H54 (cell line): ENCODE results near the gene CCDC27.
"Not testable (repeated sequence)": the region's sequence is repeated elsewhere in the genome, so short reads cannot be mapped to it uniquely, and the experiment has no call there.

ENCODE experiments used
- DNase-seq: peaks from one replicate; pipeline ENCODE4 v3.0.0; 2011; ENCODE audit warnings: low spot score, mixed read lengths; ENCODE audit not compliant: insufficient read length
- FAIRE-seq: peaks from 3 replicates; lab custom pipeline; 2011; peaks lifted over from hg19 to GRCh38; lab: Jason Lieb, UNC
- POLR2A ChIP-seq: IDR thresholded peaks from 2 replicates; pipeline ENCODE4 v1.6.1; 2011; ENCODE audit warnings: low read depth, mild to moderate bottlenecking, low read length

CCDC27 gene

GRCh38 chr1:3746389-3746829 lies 5.8 kb upstream of the CCDC27 start:
- DNase-seq (no peak), FAIRE-seq (no peak)
- no peak for TF ChIP-seq POLR2A

DNA sequence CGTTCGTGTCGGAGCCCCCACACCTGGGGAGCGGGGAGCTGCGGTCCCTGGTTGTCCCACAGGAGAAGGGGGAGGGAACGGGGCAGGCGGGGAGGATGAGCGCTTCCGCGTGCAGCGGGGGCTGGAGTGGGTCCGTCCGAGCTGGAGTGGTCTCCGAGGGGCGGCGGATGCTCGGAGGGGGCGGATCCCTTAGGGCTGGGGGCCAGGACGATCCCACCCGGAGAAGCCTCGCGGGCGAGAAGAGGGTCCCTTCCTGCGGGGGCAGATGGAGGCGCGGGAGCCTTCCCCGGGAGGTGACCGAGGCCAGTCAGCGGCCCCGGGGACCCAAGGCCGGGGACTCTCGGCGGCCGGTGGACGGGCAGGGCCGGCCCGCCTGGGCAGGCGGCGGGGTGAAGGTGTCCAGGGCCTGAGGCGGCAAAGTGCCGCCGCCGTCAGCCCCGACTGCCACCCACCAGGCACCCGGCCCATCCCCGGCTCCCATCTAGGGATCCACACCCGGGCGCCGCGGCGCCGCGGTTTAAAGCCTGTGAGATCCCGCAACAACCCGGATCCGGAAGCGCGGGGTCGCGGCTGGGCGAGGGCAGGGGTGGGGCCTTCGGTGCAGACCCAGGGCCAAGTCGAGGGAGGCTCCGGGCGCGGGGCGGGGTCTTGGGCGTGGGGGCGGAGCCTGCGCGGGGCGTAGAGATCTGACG lies 5.3 kb upstream of the CCDC27 start:
- FAIRE-seq (no peak), DNase-seq (no peak)

DNA sequence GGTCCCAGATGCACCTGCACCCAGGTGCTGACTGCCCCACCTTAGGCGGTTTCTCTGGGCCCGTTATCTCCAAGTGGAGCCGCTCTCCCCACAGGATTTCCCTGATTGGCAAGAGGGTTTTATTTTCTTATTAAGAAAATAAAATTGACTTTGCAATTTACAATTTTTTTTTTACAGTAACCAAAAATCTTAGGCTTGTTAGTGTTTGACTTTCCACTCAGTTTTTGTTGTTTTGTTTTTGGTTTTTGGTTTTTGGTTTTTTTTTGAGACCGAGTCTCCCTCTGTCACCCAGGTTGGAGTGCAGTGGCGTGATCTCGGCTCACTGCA lies 4.8 kb upstream of the CCDC27 start:
- TF ChIP-seq POLR2A, result no peak
- no peak for FAIRE-seq

More for the DNA sequence above, 5.3 kb upstream of the CCDC27 start:
- no peak for TF ChIP-seq POLR2A

DNA sequence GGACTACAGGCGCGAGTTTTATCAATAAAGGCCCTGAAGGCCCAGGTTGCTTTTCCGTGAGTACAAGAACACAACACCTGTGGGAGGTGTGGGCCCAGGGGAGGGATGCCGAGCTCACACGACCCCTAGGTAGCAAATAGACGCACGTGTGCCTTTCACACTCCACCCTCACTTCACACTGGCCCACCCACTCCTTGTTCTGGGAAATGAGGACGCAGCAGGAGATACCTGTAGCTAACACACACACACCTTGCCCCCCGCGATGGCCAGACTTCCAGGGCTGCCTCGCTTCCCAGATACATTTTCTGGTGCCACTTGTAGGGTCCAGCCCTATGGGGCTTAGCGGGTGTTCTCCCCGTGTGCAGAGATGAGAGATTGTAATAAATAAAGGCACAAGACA lies 4.3 kb upstream of the CCDC27 start:
- no peak for TF ChIP-seq POLR2A
- FAIRE-seq (no peak), DNase-seq (no peak)

More for the DNA sequence above, 4.8 kb upstream of the CCDC27 start:
- no peak for DNase-seq

DNA sequence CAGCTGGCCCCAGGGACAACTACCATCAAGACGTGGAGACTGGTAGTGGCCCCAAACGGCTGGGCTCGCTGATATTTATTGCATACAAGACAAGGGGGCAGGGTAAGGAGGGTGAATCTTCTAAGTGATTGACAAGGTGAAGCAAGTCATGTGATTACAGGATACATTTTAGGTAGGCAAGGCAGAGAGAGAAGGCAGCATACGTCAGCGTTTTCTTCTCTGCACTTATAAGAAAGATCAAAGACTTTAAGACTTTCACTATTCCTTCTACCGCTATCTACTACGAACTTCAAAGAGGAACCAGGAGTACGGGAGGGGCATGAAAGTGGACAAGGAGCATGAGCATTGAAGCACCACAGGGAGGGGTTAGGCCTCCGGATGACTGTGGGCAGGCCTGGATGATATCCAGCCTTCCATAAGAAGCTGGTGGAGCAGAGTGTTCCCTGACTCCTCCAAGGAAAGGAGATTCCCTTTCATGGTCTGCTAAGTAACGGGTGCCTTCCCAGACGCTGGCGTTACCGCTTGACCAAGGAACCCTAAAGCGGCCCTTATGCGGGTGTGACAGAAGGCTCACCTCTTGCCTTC lies 3.8 kb upstream of the CCDC27 start:
- not testable (repeated sequence) for DNase-seq, FAIRE-seq

GRCh38 chr1:3749512-3749911 lies 2.7 kb upstream of the CCDC27 start:
- DNase-seq, result no peak
- no peak for FAIRE-seq
- TF ChIP-seq POLR2A, result no peak

DNA sequence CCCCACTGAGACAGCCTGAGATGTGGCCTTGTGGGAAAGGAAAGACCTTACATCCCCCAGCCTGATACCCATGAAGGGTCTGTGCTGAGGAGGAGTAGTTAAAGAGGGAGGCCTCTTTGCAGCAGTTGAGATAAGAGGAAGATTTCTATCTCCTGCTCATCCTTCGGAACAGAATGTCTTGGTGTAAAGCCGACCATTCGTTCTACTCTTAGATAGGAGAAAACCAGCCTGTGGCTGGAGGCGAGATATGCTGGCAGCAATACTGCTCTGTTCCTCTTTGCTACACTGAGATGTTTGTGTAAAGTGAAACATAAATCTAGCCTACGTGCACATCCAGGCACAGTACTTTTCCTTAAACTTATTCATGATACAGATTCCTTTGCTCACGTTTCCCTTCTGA lies 1.5 kb upstream of the CCDC27 start:
- FAIRE-seq, result no peak
- TF ChIP-seq POLR2A, result no peak
- DNase-seq, result no peak

- TF ChIP-seq POLR2A, result no peak
- DNase-seq (no peak), FAIRE-seq (no peak)
Measured at GRCh38 chr1:3753656-3754454, 1.6 kb downstream of the CCDC27 start.

DNA sequence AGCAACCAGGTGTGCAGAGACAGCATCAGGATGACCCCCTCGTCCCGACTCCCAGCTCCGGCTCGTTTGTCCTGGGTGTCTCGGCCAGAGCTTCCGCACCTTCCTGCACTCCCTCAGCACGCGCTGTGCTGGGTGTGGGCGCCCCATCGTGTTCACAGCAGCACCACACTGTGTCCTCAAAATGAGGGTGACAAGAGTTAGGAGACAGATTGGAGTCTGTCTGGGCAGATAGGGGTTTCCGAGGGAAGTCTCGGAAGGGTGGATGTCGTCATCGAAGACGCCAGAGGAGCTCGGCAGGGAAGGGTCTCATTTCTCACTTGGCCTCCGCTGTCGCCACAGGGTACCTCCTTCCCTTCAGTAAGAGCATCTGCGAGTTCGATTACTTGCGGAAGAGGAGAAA lies 4.1 kb downstream of the CCDC27 start:
- no peak for FAIRE-seq
- TF ChIP-seq POLR2A, result no peak

DNA sequence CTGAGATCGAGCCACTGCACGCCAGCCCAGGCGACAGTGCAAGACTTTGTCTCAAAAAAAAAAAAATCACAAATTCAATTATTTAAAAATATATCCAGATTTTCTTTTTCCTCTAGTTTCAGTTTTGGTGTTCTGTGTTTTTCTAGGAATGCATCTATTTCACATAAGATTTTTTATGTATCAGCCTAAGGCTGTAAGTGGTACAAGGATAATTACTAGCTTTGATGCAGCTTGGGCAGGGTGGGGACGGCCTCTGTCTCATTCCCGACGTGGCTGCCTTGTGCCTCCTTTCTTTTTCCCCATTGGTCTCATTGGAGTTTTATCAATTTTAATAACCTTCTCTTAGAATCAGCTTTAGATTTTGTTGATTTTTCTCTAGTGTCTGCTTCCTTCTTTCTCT lies 6.9 kb downstream of the CCDC27 start:
- no peak for TF ChIP-seq POLR2A
- no peak for FAIRE-seq
- DNase-seq, result no peak

More for the DNA sequence above, 4.1 kb downstream of the CCDC27 start:
- DNase-seq, result no peak

DNA sequence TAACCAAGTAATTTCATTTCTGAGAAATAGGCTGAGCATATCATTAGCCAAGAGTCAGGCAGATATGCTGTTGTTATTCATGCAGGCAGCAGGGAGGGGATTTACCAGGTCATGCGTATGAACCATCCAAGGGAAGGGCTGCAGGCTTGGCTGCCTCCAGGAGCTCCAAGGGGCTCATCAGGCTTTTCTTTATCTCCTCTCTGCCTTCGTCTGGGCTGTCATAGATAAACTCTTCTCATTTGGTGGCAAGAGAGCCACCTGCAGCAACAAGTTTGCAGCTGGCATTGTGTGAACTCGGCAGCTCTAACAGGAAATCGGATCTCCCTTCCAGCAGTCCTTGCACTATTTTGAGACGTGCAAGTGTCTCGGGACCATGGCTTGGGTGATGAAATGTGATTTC lies 7.5 kb downstream of the CCDC27 start:
- no peak for FAIRE-seq
- DNase-seq, result no peak
- no peak for TF ChIP-seq POLR2A

- FAIRE-seq (no peak), DNase-seq (no peak)
- no peak for TF ChIP-seq POLR2A
Measured at GRCh38 chr1:3761296-3762010, 9.2 kb downstream of the CCDC27 start.

- FAIRE-seq, result no peak
Measured at GRCh38 chr1:3762151-3762872, 10.1 kb downstream of the CCDC27 start.

More at GRCh38 chr1:3762151-3762872, 10.1 kb downstream of the CCDC27 start:
- TF ChIP-seq POLR2A, result no peak
- DNase-seq, result no peak
